B cell (primary cell): Measurements from ENCODE around the gene CXCL16. TPM values are rescaled to one million over a fixed set of nuclear protein-coding genes. Genes with fewer than 3 reads are reported as not detected.

Experiments used
- ATAC-seq: fragments of 200-7000 bp; cut with Tn5 transposase; one replicate; pipeline ENCODE4 v1.10.0; 2021; ENCODE audit warnings: low read depth, mild to moderate bottlenecking, moderate number of reproducible peaks, moderate library complexity
- CTCF ChIA-PET: fragments of 350-600 bp; sonication (Branson Sonifier 250); formaldehyde crosslinking; loops from one replicate; lab custom pipeline; 2021; ENCODE audit warnings: antibody characterized with exemption, inconsistent platforms; lab: Charles Lee
- POLR2A ChIA-PET: fragments of 350-600 bp; sonication (Branson Sonifier 250); formaldehyde crosslinking; loops from one replicate; lab custom pipeline; 2021; ENCODE audit warnings: antibody characterized with exemption; lab: Charles Lee
- DNase-seq: peaks from one replicate; pipeline ENCODE4 v3.0.0; 2013
- H2AFZ ChIP-seq: 2 replicates; pipeline ENCODE4 v1.6.1; 2012; ENCODE audit warnings: mild to moderate bottlenecking, low read depth, low read length; ENCODE audit not compliant: insufficient read depth, poor library complexity, severe bottlenecking
- H3K27ac ChIP-seq, 2 donors: 1 replicate in 1 of 2; 2 replicates in 1 of 2; pipeline ENCODE4 v1.5.1; 2012 to 2013; ENCODE audit warnings: low read length in 2 of 2, mild to moderate bottlenecking in 2 of 2, moderate library complexity in 1 of 2
- H3K27me3 ChIP-seq, 4 experiments: fragments of 200-600 bp in 1 of 4; sonication (generic) in 1 of 4; replicated peaks in 1 of 4; 1 replicate in 2 of 4; 2 replicates in 2 of 4; pipeline versions ENCODE4 v1.6.1 to v1.7.0; 2013 to 2016; ENCODE audit warnings: low read length in 3 of 4, mild to moderate bottlenecking in 2 of 4, mixed read lengths in 1 of 4, moderate library complexity in 1 of 4; ENCODE audit not compliant: insufficient read depth in 4 of 4, control insufficient read depth in 3 of 4; ENCODE audit errors: control extremely low read depth in 1 of 4
- H3K36me3 ChIP-seq, 2 experiments: replicated peaks in 1 of 2; 1 replicate in 1 of 2; 2 replicates in 1 of 2; pipeline versions ENCODE4 v1.6.1 to v1.7.1; 2013; ENCODE audit warnings: low read length in 1 of 2; ENCODE audit not compliant: insufficient read depth in 2 of 2, control insufficient read depth in 1 of 2; ENCODE audit errors: control extremely low read depth in 1 of 2, extremely low read depth in 1 of 2
- H3K4me1 ChIP-seq, 2 donors: fragments of 200-600 bp in 1 of 2; sonication (generic) in 1 of 2; 1 replicate in 1 of 2; 2 replicates in 1 of 2; pipeline versions ENCODE4 v1.5.1 to v1.6.1; 2013 to 2017; ENCODE audit warnings: low read length in 2 of 2; ENCODE audit not compliant: control insufficient read depth in 2 of 2, insufficient read depth in 2 of 2
- H3K4me2 ChIP-seq: replicated peaks from 2 replicates; pipeline ENCODE3; 2012; ENCODE audit warnings: mild to moderate bottlenecking, low read depth, low read length; ENCODE audit not compliant: poor library complexity, severe bottlenecking
- H3K4me3 ChIP-seq, 5 experiments: fragments of 200-600 bp in 1 of 5; sonication (generic) in 1 of 5; 1 replicate in 3 of 5; 2 replicates in 2 of 5; pipeline versions ENCODE4 v1.5.1 to v1.7.0; 2011 to 2016; ENCODE audit warnings: low read length in 4 of 5, mild to moderate bottlenecking in 4 of 5, low read depth in 2 of 5, control low read depth in 1 of 5, moderate library complexity in 1 of 5; ENCODE audit not compliant: insufficient read depth in 1 of 5; ENCODE audit errors: control extremely low read depth in 1 of 5, extremely low read depth in 1 of 5
- H3K79me2 ChIP-seq: fragments of 200-600 bp; sonication (generic); one replicate; pipeline ENCODE4 v1.6.0; 2016; ENCODE audit warnings: low read length; ENCODE audit not compliant: control insufficient read depth, insufficient read depth
- H3K9ac ChIP-seq: fragments of 200-600 bp; sonication (generic); 2 replicates; pipeline ENCODE4 v1.6.1; 2017; ENCODE audit warnings: mild to moderate bottlenecking, low read length, moderate library complexity
- H3K9me3 ChIP-seq, 3 donors: one replicate each; pipeline versions ENCODE4 v1.6.1 to v1.7.1; 2013; ENCODE audit warnings: low read length in 2 of 3; ENCODE audit not compliant: control insufficient read depth in 2 of 3, insufficient read depth in 1 of 3; ENCODE audit errors: control extremely low read depth in 1 of 3
- H4K20me1 ChIP-seq: 2 replicates; pipeline ENCODE4 v1.6.0; 2012; ENCODE audit warnings: mild to moderate bottlenecking, low read length; ENCODE audit not compliant: insufficient read depth, control insufficient read depth, poor library complexity, severe bottlenecking
- H3K27ac Mint-ChIP-seq: one replicate; pipeline ENCODE4 v1.8.0; 2021; ENCODE audit warnings: mixed read lengths
- H3K27me3 Mint-ChIP-seq: one replicate; pipeline ENCODE4 v1.8.0; 2021; ENCODE audit warnings: mixed read lengths
- H3K4me1 Mint-ChIP-seq: one replicate; pipeline ENCODE4 v1.8.0; 2021; ENCODE audit warnings: mixed read lengths
- H3K4me3 Mint-ChIP-seq: one replicate; pipeline ENCODE4 v1.8.0; 2021; ENCODE audit warnings: mixed read lengths
- H3K9me3 Mint-ChIP-seq: one replicate; pipeline ENCODE4 v1.8.0; 2022; ENCODE audit warnings: mixed read lengths; ENCODE audit not compliant: insufficient read depth
- CTCF ChIP-seq: fragments of 200-600 bp; IDR thresholded peaks from one replicate; pipeline ENCODE4 v1.8.0; 2022; ENCODE audit warnings: antibody characterized with exemption, mild to moderate bottlenecking
- EZH2 ChIP-seq: IDR thresholded peaks from 2 replicates; pipeline ENCODE4 v1.6.1; 2012; ENCODE audit warnings: borderline replicate concordance, low read depth, mild to moderate bottlenecking, moderate library complexity, low read length; ENCODE audit not compliant: insufficient read depth, poor library complexity, severe bottlenecking
- WGBS: methylation state at CpG from one replicate; pipeline ENCODE4 v1.1.5; 2013; ENCODE audit warnings: missing lambda C conversion rate; ENCODE audit not compliant: insufficient coverage; 5-methylcytosine and 5-hydroxymethylcytosine counted together
- intact Hi-C: fragments of 100-400 bp; cut with micrococcal nuclease; formaldehyde crosslinking; loops from one replicate; pipeline ENCODE4 v1.10.0; 2022
- polyA plus RNA-seq: library from polyadenylated mRNA; depleted of rRNA; stranded (reverse); fragments of >200 nt; gene quantifications from 2 replicates; pipeline ENCODE4 v1.2.3, GENCODE V29; 2012
- total RNA-seq, 2 donors: library from RNA; stranded (reverse); fragments of 120-200 nt in 1 of 2; gene quantifications; 1 replicate in 1 of 2; 2 replicates in 1 of 2; pipeline versions ENCODE4 v1.2.3 to v1.2.4, GENCODE V29; 2013 to 2022

Gene CXCL16
- total and polyA plus RNA-seq, 2 donors (not counting 1 experiment from before 2014, with no cell fraction given), result 10.9 to 22.0 TPM

DNA sequence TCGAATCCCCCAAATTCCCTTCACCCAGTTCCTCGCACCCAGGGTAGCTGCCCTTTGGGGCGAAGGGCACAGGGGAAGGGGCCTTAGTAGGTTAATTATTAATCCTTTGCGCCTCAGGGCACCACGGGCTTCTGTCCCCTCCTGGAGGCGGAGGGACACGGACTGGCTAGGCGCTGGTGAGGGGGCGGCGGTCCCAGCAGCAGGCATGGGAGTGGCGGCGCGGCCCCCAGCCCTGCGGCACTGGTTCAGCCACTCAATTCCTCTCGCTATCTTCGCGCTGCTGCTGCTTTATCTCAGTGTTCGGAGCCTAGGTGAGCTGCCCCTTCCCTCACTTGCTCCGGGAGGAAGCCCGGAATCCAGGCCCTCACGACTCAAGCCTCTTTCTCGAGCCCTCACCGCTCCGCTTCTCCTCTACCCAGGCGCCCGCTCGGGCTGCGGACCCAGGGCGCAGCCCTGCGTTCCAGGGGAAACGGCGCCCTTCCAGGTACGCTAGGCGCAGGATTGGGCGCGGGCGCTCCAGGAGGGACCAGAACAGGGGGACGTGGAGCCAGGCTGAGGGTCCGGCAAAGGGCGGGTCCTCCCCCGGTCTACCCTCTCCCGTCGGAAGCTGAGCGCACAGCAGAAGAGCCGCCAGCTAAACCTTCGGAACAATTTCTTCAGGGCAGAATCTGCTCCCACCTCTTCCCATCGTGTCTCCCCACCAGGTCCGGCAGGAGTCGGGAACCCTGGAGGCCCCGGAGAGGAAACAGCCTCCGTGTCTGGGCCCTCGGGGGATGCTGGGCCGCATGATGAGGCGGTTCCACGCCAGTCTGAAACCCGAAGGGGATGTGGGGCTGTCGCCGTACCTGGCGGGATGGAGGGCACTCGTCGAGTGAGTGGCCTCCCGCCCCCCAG, 49.3 kb upstream of the CXCL16 start, which contains the start of gene GLTPD2:
Gene GLTPD2, plus strand, starts transcription at position 158 of the 894 bp plus-strand sequence. Its CDS starts 48 bp downstream, at position 206.
- no peaks in the 10 kb centered on the region for H3K36me3 ChIP-seq
- H3K9me3 ChIP-seq, result peaks cover 0 to 27% (median 0%) of the 10 kb centered on the region in 3 donors
- H3K4me3 Mint-ChIP-seq, result peak within 1 kb of the TSS; percentile 94
- CTCF ChIA-PET, result interaction anchor here (0.6 to 3.2 kb wide), 22 partner anchors 13 to 151 kb away, joined by 3 to 36 read pairs (median 5); partner anchors contain the start of genes ARRB2, C17orf114, CHRNE and CXCL16
- no peaks in the 10 kb centered on the region for H4K20me1 ChIP-seq
- POLR2A ChIA-PET, result interaction anchor here (0.8 to 1.7 kb wide), 6 partner anchors 19 to 179 kb away, joined by 3 to 5 read pairs (median 4); partner anchors contain the start of genes MED11, MINK1, PFN1 and SPAG7
- intact Hi-C loops, result no loop called here
- H3K27ac Mint-ChIP-seq, result peak within 1 kb of the TSS; percentile 78
- H3K27me3 Mint-ChIP-seq, result peaks cover 27% of the 10 kb centered on the region
- peaks cover 28 to 34% of the 10 kb centered on the region in 2 donors for H3K4me1 ChIP-seq
- H3K9ac ChIP-seq, result peak within 1 kb of the TSS; percentile 70
- H3K4me3 ChIP-seq, result peak within 1 kb of the TSS in 4 of 5 experiments; percentile 55 to 70 (median 63)
- H3K79me2 ChIP-seq, result no peaks in the 10 kb centered on the region
- H3K4me2 ChIP-seq, result peak within 1 kb of the TSS; percentile 95
- H3K9me3 Mint-ChIP-seq, result no peaks in the 10 kb centered on the region
- ATAC-seq, result no peak
- WGBS, result 31% methylated on average over 61 of the region's 62 CpGs
- no peak for DNase-seq
- no peak within 1 kb of the TSS for H3K27ac ChIP-seq
- peaks cover 0 to 53% (median 32%) of the 10 kb centered on the region in 4 experiments for H3K27me3 ChIP-seq
- peak within 1 kb of the TSS; percentile 86 for H2AFZ ChIP-seq
- no peak for TF ChIP-seq CTCF
- no peak for TF ChIP-seq EZH2
- H3K4me1 Mint-ChIP-seq, result peaks cover 30% of the 10 kb centered on the region
